Measurements from ENCODE around the gene USP7. TPM values are rescaled to one million over a fixed set of nuclear protein-coding genes. Genes with fewer than 3 reads are reported as not detected.

The USP7 gene
- total RNA-seq, 3 donors from 2014 or later: 125 to 144 (median 130) TPM

- ATAC-seq: no peak
- Histone ChIP-seq H3K4me3 (no peak overlapping the region), H3K4me1 (ENCODE audit: low read depth) (peaks cover 10% of the 10 kb centered on the region), H3K9me3 (no peaks in the 10 kb centered on the region), H3K36me3 (ENCODE audit: low read depth) (peaks cover 12% of the 10 kb centered on the region)
- no peak for TF ChIP-seq CTCF (IDR thresholded peaks at IDR 0.05)
- intact Hi-C loops (cut with DNase I, micrococcal nuclease): loop anchor here (5.0 to 10.0 kb wide), 3 partner anchors 52 to 235 kb away; no protein-coding TSS in a partner anchor
- DNase-seq: peak in 2 of 3 donors; percentile 23 to 34
Observed at GRCh38 chr16:8889893-8890548, 73.7 kb downstream of the USP7 start.

- no peak overlapping the region for H3K4me3 ChIP-seq
- intact Hi-C loops (cut with DNase I, micrococcal nuclease): loop anchor here (5.0 to 10.0 kb wide), 3 partner anchors 53 to 234 kb away; no protein-coding TSS in a partner anchor
- H3K9me3 ChIP-seq: no peaks in the 10 kb centered on the region
- peak in 2 of 3 donors; percentile 43 to 47 for DNase-seq
- no peak for TF ChIP-seq CTCF (IDR thresholded peaks at IDR 0.05)
- peaks cover 4% of the 10 kb centered on the region for H3K36me3 ChIP-seq (ENCODE audit: low read depth)
- ATAC-seq: peak; percentile 6
- H3K4me1 ChIP-seq (ENCODE audit: low read depth): peaks cover 18% of the 10 kb centered on the region
Observed at GRCh38 chr16:8888951-8889892, 74.5 kb downstream of the USP7 start.

GRCh38 chr16:8887952-8888560 is 75.7 kb downstream of the USP7 start:
- no peak for TF ChIP-seq CTCF (IDR thresholded peaks at IDR 0.05)
- Histone ChIP-seq H3K4me1 (ENCODE audit: low read depth) (peaks cover 21% of the 10 kb centered on the region), H3K9me3 (no peaks in the 10 kb centered on the region), H3K4me3 (no peak overlapping the region), H3K36me3 (ENCODE audit: low read depth) (no peaks in the 10 kb centered on the region)
- intact Hi-C loops (cut with DNase I, micrococcal nuclease): loop anchor here (5.0 to 10.0 kb wide), 3 partner anchors 54 to 233 kb away; no protein-coding TSS in a partner anchor
- ATAC-seq: no peak
- DNase-seq: peak in 1 of 3 donors; percentile 41

DNA sequence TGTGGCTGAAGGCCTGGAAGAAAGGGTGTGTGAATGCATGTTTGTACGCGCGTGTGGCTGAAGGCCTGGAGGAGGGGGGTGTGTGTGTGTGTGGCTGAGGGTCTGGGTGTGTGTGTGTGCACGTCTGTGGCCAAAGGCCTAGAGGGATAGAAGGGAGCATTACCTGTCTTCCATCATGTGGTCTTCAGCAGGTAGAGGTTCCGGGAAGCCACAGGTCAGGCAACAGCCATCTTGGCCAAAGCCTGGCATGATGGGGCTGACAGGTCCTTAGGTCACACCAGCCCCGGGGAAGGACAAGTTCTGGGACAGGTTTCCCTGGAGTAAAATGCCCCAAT is 76.3 kb downstream of the USP7 start:
- DNase-seq: peak in 1 of 3 donors; percentile 20
- no peaks in the 10 kb centered on the region for H3K9me3 ChIP-seq
- no peak for TF ChIP-seq CTCF (IDR thresholded peaks at IDR 0.05)
- H3K4me3 ChIP-seq: no peak overlapping the region
- no peaks in the 10 kb centered on the region for H3K36me3 ChIP-seq (ENCODE audit: low read depth)
- ATAC-seq: no peak
- peaks cover 21% of the 10 kb centered on the region for H3K4me1 ChIP-seq (ENCODE audit: low read depth)
- intact Hi-C loops (cut with DNase I, micrococcal nuclease): loop anchor here (5.0 to 10.0 kb wide), 3 partner anchors 55 to 233 kb away; no protein-coding TSS in a partner anchor

Measured in mucosa of descending colon (tissue), 3 donors.